NCI-H2196 (cell line): ENCODE data around the gene C2orf74.
A peak's percentile ranks its signal among the peaks of the same experiment; 100 is the strongest.
"Not testable (repeated sequence)": the region's sequence is repeated elsewhere in the genome, so short reads cannot be mapped to it uniquely, and the experiment has no call there.

ENCODE experiments used
- DNase-seq: peaks from one replicate; lab custom pipeline; 2025; ENCODE audit not compliant: unreplicated experiment; lab: John Stamatoyannopoulos, UW

The C2orf74 gene

DNA sequence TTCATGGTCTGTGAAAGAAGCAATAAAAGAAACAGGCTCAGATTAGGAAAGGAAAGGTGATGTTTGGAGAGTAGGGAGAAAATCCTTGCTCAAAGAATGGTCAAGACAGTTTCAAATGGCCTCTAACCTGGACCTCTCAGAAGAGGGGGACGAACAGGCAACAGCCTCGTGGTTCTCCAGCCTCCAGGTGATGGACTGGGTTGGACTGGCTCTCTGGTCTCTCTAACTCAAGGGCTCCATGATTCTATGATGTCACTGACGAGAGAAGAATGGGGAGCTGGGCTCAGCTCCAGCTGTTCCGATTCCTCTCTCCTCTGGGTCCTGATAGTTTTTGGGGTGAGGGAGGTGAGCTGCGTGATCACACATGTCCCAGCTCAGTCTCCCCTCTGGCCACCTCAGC lies at the start of gene C2orf74:
Gene C2orf74, plus strand, starts transcription at position 301 of the 400 bp plus-strand sequence. CDS start 327 bp downstream, outside the sequence.
- no peak for DNase-seq

DNA sequence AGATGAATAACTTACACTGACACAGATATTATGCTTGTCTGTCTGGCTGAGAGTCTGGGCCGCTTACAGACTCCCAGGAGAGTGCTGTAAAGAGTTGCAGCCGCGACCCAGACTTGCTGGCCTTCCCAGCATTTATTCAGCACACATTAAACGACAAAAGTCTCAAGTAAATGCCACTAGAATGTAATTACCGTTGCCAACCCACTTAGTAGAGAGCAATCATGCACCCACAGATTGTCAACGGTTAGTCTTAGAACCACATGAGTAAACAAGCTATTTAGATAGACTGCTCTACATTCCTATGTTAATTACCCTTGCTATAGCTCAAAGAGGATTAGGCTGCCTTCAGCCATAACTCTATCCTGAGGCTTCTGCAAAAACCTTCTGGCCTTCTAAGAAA lies 47.8 kb upstream of the C2orf74 start:
- no peak for DNase-seq

DNA sequence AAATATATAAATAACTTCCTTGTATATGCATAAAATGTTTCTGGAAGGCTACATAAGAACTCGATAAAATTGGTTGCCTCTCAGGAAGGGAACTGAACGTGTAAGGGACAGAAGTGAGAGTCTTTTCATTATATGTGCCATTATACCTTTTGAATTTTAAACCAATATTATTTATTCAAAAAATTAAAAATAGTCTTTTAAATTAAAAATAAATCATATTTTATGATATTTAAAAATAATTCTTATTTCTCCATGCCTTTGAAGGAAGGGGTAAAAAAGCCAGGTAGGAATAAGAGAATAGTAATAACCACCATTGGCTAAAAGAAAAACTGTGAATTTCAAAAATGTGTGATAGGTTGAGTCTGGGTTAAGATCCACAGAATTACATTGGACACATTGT lies 45.7 kb upstream of the C2orf74 start:
- no peak for DNase-seq

DNA sequence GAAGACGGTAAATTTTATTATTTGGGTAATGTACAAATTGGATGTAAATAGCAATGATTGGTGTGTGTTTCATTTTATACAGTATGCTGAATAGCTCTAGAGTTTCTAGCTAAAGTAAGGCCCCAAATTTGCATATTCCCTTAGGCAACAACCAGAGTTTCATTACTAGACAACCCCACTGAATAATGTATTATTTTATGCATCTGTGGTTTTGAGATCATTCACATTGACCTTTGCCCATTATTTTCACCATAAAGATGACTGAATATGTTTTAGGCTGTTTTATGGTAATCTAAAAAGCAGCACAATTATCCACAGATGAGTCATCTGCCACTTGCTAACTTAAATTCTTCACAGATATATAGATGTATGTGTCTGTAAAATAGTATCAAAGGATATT lies 44.5 kb upstream of the C2orf74 start:
- DNase-seq = no peak

DNA sequence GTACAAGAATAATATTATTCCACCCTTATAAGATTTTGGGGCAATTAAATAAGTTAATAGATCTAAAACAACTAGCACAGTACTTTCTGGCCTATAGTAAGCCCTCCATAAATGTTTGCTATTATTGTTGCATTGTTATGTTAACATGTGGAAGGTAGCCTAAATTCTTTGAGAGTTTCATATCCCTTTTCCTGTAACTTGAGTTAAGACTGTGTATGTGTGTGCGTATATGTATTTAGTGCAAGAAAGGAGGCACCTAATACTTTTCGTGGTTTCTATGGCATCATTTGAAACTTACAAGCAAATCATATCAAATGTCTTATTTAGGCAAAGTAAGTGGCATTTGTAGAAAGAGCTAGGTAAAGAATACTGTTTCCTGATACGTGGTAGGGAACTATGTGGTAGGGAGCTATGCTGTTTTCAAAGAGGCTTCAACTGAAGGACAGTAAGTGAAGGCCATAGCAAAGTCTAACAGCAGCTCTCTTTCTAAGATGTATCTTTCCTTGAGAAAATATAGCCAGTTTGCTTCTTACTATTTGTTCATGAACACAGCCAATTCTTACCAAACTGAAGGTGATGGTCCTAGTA lies 36.8 kb upstream of the C2orf74 start:
- DNase-seq = no peak

DNA sequence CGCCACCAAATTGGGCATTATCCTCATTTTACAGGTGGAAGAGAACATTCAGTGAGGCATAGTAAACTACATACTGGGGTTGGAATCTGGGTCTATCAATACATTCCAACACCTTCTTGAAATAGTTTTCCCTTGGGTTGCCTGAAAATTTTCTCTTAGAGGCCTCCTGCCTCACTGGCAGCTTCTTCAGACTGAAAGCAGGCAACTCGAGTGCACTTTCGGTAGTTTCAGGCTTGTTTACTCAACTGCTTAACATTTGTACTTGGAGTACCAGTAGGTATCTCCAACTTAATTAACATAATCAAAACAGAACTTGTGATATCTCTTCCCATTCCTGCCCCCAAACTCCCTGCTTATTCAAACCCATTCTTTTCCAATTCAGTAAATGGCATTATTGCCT lies 36.2 kb upstream of the C2orf74 start:
- DNase-seq = no peak

DNA sequence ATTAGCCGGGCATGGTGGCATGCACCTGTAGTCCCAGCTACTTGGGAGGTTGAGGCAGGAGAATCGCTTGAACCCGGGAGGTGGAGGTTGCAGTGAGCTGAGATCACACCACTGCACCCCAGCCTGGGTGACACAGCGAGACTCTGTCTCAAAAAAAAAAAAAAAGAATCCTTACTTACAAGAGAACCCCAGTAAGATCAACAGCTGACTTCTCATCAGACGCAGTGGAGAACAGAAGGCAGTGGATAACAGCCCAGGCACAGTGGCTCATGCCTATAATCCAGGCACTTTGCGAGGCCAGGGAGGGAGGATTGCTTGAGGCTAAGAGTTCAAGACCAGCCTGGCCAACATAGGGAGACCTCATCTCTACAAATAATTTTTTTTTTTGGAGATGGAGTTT lies 33.9 kb upstream of the C2orf74 start:
- not testable (repeated sequence) for DNase-seq

DNA sequence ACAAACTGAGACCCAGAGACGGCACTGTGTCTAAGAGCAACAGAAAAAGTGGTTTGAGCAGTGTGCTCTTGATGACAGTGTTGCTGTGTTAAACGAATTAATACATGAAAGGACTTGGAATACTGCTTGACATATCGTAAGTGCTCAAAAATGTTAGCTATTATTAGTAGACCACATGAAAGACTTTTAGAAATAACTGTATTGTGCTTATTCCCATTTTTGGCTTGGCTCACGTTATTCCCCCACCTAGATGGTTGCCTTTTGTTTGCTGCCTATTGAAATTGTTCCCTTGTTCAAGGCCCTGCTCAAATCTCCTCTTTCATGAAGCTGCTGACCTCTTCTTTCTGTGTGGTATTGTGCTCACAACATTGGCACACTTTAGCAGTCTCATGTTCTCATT lies 27.8 kb upstream of the C2orf74 start:
- DNase-seq = no peak

DNA sequence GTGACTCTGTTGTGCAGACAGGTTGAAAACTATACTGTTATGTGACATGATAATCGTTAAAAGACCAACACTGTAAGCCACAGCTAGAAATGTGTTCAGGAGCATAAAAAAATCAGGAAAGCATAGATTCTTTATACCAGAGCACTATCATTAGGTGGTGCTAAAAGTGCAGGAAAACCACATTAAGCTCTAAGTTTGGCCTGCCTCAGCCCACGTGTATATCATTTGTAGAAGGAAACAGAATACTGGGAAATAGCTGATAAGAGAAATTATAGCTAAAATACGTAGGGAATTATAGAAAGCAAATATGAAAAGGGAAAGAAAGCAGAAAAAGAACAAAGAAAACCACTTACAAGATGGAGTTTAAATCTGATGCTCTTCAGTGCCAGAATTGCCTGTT lies 26.5 kb upstream of the C2orf74 start:
- DNase-seq = peak; percentile 2

DNA sequence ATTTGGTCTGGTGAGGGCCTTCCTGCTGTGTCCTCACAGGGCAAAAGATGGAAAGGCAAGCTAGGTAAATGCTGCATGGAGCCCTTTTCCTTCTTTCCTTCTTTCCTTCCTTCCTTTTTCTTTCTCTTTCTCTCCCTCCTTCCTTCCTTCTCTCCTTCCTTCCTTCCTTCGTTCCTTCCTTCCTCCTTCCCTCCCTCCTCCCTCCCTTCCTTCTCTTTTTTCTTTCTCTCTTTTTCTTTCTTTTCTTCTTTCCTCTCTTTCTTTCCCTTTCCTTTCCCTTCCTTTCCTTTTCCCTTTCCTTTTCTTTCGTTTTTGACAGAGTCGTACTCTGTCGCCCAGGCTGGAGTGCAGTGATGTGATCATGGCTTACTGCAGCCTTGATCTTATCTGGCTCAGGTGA lies 23.1 kb upstream of the C2orf74 start:
- DNase-seq = no peak

DNA sequence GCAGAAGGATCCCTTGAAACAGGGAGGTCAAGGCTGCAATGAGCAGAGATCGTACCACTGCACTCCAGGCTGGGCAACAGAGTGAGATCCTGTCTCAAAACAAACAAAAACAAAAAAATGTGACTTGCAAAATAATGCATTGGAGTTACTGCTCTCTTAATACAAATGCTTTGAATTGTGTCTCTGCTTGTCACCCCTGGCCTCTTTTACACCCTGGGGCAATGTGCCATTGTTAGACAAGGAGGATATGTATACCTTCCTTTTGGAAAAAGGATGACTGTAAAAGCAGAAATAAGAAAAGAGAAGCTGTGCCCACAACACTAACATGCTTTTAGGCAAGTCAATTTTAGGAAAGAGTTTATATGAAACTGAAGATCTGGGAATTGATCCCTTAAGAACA lies 20.8 kb upstream of the C2orf74 start:
- no peak for DNase-seq

DNA sequence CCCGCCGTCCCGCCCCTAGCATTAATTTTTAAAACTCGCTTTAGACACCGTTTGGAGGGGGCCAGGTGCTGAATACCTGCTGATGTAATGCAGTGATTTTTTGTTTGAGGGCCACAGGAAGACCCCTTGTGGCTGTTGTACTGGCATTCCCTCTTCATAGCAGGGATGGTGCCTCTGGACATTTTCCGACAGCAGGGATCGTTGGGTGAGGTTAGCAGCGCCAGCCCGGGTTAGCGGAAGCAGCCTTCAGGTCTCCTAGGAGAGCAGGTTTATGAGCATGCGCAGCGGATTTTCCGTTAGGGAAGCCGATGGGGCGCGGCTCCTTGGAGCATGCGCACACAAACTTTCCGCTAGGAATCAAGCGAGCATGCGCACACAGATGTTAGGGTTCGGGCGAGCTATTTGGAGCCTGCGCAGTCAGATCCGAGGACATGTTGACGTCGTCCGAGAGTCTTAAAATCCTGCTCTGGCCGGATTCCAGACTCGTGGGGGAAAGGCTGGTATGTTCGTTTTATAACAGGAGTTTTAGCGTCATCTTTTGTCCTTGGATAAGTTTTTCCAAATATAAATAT lies 17.2 kb upstream of the C2orf74 start:
- no peak for DNase-seq

DNA sequence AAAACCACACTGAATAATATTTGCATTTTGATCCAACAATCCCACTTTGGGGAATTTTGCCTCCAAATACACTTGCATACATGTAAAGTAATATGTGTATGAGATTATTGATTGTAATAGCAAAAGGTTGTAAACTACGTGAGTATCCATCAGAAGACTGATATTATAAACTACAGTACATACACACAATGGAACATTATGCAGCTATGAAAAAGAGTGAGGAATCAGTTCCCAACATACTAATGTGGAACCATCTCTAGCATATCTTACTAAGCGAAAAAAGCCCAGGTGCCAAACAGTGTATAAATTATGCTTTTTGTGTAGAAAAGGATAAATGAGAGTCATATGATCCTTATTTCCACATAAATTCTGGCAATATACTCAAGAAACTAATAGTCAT lies 16.0 kb upstream of the C2orf74 start:
- no peak for DNase-seq

DNA sequence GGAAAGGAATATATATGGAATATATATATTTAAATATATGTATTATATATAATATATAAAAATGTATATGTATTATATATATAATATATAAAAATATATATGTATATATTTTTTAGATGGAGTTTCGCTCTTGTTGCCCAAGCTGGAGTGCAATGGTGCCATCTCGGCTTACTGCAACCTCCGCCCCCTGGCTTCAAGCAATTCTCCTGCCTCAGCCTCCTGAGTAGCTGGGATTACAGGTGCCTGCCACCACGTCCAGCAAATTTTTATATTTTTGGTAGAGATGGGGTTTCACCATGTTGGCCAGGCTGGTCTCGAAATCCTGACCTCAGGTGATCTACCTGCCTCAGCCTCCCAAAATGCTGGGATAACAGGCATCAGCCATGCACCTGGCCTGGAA lies 13.9 kb upstream of the C2orf74 start:
- DNase-seq = not testable (repeated sequence)

DNA sequence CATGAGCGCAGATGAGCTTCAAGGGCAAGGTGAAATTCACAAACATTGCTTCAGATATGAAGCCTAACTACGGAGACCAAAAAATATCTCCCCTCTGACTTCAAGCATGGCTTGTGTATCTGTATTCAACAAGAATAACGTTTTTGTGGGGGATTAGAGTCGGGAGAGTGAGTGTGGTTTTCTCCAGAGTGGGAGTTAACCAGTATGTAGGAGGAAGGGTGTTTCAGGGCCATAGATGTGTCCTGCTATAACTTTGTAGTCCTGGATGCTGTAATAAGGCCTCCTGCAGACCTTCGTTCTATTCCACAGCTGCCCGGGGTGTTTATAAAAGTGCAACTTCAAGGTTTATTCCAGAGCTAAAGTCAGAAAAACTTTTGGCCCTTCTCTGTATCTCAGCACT lies 12.9 kb upstream of the C2orf74 start:
- DNase-seq = no peak

DNA sequence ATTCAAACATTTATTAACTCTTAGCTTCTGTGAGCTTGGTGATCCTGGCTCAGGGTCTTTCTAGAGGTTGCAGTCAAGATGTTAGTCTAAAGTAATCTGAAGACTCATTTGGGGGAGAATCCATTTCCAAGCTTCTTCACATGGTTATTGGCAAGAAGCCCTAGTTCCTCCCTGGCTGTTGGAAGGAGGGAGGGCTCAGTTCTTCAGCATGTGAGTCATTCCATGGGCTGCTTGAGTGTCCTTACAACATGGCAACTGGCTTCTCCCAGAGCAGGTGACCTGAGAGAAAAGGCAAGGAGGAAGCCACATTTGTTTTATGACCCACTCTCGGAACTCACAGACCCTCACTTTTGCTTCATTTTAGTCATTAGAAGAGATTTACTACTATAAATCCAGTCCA lies 10.6 kb upstream of the C2orf74 start:
- DNase-seq = no peak

DNA sequence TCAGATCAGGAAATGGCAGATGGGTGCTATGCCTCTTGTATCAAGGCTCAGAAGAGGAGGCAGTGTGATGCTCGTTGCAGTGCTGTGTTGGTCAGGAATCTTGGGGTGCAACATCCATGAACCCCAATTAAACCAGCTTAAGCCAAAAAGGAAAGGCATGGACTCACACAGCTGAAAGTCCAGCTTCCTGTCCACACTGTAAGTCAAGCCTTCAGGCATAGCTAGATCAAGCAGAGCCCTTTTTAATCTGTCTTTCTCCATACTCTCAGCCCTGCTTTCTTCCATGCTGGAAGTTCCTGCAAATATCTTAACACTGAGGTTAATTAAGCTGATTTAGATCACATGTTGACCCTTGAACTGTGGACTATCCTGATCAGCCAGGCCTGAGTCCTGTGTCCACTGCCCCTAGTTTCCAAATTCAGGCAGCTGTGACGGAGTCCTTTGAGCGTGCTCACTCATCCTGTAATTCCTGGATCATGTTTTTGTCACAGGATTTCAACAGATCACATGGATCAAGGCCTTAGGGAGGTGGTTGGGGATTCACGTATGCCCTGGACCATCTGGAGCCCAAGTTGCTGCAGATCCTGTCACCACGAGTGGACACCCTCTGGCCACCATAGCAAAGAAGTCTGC lies 4.5 kb upstream of the C2orf74 start:
- DNase-seq = no peak

DNA sequence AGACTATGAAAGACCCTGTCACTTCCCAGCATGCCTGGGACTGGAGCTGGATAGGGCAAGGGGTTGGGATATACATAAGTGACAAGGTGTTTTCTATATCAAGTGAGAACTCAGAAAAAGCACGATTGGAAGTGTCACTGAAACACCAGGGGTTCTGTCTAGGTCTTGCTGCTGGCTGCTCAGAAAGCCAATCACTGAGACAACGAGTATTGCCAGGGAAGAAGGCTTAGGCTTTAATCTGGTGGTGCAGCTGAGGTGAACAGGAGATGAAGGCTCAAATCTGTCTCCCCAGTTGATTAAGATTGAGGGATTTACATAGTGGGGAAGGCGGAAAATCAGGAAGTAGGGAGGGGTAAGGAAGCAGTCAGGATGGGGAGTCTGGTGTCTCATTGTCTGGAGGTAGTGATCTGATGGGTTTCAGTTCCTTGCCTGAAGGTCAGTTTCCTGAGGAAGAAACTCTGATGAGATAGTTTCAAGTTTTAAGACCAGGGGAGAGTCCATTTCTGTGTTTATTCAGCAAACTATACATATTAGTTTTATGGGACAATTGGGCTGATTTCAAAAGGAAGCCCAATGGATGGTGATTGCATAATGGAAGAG lies 3.5 kb upstream of the C2orf74 start:
- DNase-seq = no peak

DNA sequence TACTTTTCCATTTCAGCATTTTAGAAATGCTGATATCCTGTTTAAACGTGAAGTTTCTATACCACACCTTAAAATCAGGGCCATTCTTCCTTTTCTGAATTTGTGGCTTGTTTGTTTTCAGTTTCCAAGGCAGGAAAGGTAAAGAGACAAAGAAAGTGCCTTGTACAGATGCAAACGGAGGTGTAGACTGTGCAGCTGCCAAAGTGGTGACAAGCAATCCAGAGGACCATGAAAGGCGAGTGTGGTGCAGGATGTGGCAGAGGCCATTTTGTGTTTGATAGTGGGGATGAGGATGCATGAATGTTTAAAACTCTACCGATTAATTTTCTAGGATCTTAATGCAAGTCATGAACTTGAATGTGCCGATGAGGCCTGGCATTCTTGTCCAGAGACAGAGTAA lies 733 bp downstream of the C2orf74 start:
- no peak for DNase-seq

DNA sequence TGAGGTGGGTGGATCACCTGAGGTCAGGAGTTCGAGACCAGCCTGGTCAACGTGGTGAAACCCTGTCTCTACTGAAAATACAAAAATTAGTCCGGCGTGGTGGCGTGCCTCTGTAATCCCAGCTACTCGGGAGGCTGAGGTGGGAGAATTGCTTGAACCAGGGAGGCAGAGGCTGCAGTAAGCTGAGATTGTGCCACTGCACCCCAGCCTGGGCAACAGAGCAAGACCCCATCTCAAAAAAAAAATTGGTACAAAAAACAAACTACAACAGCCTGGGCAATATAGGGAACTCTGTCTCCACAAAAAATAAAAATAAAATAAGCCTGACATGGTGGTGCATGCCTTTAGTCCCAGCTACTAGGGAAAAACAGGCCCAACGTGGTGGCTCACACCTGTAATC lies 3.1 kb downstream of the C2orf74 start:
- not testable (repeated sequence) for DNase-seq

DNA sequence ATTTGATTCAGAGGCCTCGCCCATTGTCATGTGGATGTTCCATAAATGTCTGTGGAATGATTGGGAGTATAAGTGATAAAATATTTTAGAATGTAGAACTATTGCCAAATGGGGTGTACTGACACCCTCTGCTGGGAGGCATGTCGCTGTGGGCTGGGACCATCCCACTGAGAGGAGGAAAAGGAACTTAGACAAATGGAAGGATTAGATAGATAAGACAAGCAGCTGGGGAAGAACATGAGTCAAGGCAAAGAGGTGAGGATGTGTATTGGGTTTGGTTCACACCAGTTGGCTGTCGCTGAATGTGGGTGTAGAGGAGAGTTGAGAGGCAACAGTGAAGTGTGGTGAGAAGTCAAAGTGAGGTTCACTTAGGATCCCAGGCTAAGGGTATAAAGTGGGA lies 4.0 kb downstream of the C2orf74 start:
- no peak for DNase-seq

DNA sequence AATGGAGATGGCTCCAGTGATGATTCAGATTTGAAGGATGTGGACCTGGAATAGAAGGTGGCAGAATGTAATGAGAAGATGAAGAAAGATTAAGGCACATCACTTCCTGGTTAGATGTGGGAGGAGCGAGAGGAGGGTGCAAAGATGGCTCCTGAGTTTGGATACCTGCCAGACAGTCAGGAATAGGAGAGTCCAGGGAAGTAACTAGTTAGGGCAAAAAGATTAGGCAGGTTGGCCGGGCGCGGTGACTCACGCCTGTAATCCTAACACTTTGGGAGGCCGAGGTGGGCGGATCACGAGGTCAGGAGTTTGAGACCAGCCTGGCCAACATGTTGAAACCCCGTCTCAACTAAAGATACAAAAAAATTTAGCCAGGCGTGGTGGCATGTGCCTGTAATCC lies 5.6 kb downstream of the C2orf74 start:
- DNase-seq = no peak
